Panc1 (cell line): ENCODE measurements around the gene COMMD10.

Experiments used
- TCF7L2 ChIP-seq: IDR thresholded peaks from 2 replicates; pipeline ENCODE4 v1.6.1; 2011; ENCODE audit warnings: mild to moderate bottlenecking, low read depth, low read length, inconsistent platforms
- TF ChIP-seq, protein P1 (sequence below): fragments of 450-650 bp; IDR thresholded peaks from 2 replicates; pipeline ENCODE4 v1.5.1; 2017; ENCODE audit warnings: mild to moderate bottlenecking
- TF ChIP-seq, protein P2 (sequence below), 2 experiments: IDR thresholded peaks; 2 replicates each; pipeline ENCODE4 v1.6.1; 2011 to 2012; ENCODE audit warnings: low read depth in 2 of 2, control low read depth in 1 of 2, low read length in 1 of 2, mild to moderate bottlenecking in 1 of 2, moderate library complexity in 1 of 2; ENCODE audit not compliant: insufficient read depth in 1 of 2

DNA sequence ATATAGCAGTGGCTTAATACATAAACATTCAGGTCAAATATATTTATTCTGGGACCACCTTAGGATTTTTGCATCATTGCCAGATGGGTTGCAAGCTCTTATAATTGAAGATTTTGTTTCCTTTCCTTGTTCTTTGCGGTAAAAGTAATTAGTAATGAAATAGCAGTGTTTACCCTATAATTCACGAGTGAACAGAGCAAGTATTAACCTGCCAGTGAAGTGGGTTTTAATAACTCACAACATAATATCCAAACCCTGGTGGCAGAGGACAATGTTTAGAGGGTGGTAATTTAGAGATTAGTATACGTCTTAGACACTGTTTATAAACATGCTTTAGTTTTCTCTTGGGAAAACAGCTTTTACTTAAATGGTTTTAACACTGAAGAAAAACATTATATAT, 40.8 kb upstream of the COMMD10 start:
- TF ChIP-seq, protein P1, sequence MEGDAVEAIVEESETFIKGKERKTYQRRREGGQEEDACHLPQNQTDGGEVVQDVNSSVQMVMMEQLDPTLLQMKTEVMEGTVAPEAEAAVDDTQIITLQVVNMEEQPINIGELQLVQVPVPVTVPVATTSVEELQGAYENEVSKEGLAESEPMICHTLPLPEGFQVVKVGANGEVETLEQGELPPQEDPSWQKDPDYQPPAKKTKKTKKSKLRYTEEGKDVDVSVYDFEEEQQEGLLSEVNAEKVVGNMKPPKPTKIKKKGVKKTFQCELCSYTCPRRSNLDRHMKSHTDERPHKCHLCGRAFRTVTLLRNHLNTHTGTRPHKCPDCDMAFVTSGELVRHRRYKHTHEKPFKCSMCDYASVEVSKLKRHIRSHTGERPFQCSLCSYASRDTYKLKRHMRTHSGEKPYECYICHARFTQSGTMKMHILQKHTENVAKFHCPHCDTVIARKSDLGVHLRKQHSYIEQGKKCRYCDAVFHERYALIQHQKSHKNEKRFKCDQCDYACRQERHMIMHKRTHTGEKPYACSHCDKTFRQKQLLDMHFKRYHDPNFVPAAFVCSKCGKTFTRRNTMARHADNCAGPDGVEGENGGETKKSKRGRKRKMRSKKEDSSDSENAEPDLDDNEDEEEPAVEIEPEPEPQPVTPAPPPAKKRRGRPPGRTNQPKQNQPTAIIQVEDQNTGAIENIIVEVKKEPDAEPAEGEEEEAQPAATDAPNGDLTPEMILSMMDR: no peak
- no peak for TF ChIP-seq TCF7L2
- TF ChIP-seq, protein P2, sequence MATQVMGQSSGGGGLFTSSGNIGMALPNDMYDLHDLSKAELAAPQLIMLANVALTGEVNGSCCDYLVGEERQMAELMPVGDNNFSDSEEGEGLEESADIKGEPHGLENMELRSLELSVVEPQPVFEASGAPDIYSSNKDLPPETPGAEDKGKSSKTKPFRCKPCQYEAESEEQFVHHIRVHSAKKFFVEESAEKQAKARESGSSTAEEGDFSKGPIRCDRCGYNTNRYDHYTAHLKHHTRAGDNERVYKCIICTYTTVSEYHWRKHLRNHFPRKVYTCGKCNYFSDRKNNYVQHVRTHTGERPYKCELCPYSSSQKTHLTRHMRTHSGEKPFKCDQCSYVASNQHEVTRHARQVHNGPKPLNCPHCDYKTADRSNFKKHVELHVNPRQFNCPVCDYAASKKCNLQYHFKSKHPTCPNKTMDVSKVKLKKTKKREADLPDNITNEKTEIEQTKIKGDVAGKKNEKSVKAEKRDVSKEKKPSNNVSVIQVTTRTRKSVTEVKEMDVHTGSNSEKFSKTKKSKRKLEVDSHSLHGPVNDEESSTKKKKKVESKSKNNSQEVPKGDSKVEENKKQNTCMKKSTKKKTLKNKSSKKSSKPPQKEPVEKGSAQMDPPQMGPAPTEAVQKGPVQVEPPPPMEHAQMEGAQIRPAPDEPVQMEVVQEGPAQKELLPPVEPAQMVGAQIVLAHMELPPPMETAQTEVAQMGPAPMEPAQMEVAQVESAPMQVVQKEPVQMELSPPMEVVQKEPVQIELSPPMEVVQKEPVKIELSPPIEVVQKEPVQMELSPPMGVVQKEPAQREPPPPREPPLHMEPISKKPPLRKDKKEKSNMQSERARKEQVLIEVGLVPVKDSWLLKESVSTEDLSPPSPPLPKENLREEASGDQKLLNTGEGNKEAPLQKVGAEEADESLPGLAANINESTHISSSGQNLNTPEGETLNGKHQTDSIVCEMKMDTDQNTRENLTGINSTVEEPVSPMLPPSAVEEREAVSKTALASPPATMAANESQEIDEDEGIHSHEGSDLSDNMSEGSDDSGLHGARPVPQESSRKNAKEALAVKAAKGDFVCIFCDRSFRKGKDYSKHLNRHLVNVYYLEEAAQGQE (IDR thresholded peaks at IDR 0.05; ENCODE audit: insufficient read depth in 1 of 2, low read depth in 2 of 2, low read length in 1 of 2): no peak
